Measurements from ENCODE around the gene TUBB8.
"Not testable (repeated sequence)": the region's sequence is repeated elsewhere in the genome, so short reads cannot be mapped to it uniquely, and the experiment has no call there.

TUBB8 gene

GRCh38 chr10:48996-49395 is at the start of gene TUBB8:
TUBB8 (minus strand) TSS chr10:49296; CDS start chr10:49238, 58 bp downstream.
- DNase-seq (ENCODE audit: low spot score), result no peak

GRCh38 chr10:96466-96865 is 47.4 kb upstream of the TUBB8 start:
- DNase-seq (ENCODE audit: low spot score), result no peak

GRCh38 chr10:95356-96115 is 46.4 kb upstream of the TUBB8 start:
- DNase-seq (ENCODE audit: low spot score), result no peak

- no peak for DNase-seq (ENCODE audit: low spot score)
These were observed 45.5 kb upstream of the TUBB8 start for GRCh38 chr10:94613-95012.

- peak; percentile 59 for DNase-seq (ENCODE audit: low spot score)
These were observed 43.8 kb upstream of the TUBB8 start for GRCh38 chr10:92846-93245.

- DNase-seq (ENCODE audit: low spot score), result no peak
These were observed 43.1 kb upstream of the TUBB8 start for GRCh38 chr10:92153-92552.

- peak; percentile 10 for DNase-seq (ENCODE audit: low spot score)
These were observed 42.2 kb upstream of the TUBB8 start for GRCh38 chr10:91313-91712.

- DNase-seq (ENCODE audit: low spot score), result no peak
These were observed 41.1 kb upstream of the TUBB8 start for GRCh38 chr10:90161-90560.

GRCh38 chr10:89248-89647 is 40.2 kb upstream of the TUBB8 start:
- DNase-seq (ENCODE audit: low spot score), result no peak

- peak; percentile 45 for DNase-seq (ENCODE audit: low spot score)
These were observed 39.2 kb upstream of the TUBB8 start for GRCh38 chr10:88253-88652.

- DNase-seq (ENCODE audit: low spot score), result no peak
These were observed 38.3 kb upstream of the TUBB8 start for GRCh38 chr10:87177-88080.

- no peak for DNase-seq (ENCODE audit: low spot score)
These were observed 36.9 kb upstream of the TUBB8 start for GRCh38 chr10:86031-86430.

GRCh38 chr10:85044-85443 is 35.9 kb upstream of the TUBB8 start:
- no peak for DNase-seq (ENCODE audit: low spot score)

- no peak for DNase-seq (ENCODE audit: low spot score)
These were observed 34.9 kb upstream of the TUBB8 start for GRCh38 chr10:83930-84530.

- DNase-seq (ENCODE audit: low spot score), result no peak
These were observed 31.5 kb upstream of the TUBB8 start for GRCh38 chr10:80477-81105.

- DNase-seq (ENCODE audit: low spot score), result no peak
These were observed 30.6 kb upstream of the TUBB8 start for GRCh38 chr10:79532-80215.

GRCh38 chr10:78556-78955 is 29.5 kb upstream of the TUBB8 start:
- DNase-seq (ENCODE audit: low spot score), result no peak

- not testable (repeated sequence) for DNase-seq (ENCODE audit: low spot score)
These were observed 25.1 kb upstream of the TUBB8 start for GRCh38 chr10:74266-74621.

GRCh38 chr10:73543-74265 is 24.6 kb upstream of the TUBB8 start:
- peak; percentile 56 for DNase-seq (ENCODE audit: low spot score)

- not testable (repeated sequence) for DNase-seq (ENCODE audit: low spot score)
These were observed 19.1 kb upstream of the TUBB8 start for GRCh38 chr10:68156-68555.

GRCh38 chr10:49926-50325 is 830 bp upstream of the TUBB8 start:
- peak; percentile 29 for DNase-seq (ENCODE audit: low spot score)
